Measurements from ENCODE around the gene CD96.

DNA sequence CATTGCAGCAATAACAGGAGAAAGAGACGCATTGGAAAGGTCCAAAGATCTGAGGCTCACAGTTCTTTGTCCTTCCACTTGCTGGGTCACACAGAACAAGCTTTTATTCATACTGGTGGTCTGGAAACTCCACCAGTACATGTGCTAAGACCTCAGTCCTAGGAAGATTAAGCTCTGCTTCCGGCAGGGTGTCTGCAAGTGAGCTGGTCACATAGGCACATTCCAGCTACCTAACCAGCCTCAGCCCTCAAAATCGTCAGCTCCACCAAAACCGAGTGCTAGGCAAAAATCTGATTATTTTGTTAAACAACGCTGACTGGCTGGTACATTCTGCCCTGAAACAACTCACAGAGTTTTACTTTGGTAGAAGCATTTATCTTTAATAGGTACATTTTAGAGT, 50.9 kb downstream of the CD96 start:
- TF ChIP-seq MAX (IDR thresholded peaks at IDR 0.05) = no peak
- TF ChIP-seq NFIC (IDR thresholded peaks at IDR 0.05) = no peak
